H9 (cell line): ENCODE data around the gene SOX13. TPM values are rescaled to one million over a fixed set of nuclear protein-coding genes. Genes with fewer than 3 reads are reported as not detected.

ENCODE experiments used
- DNase-seq: peaks from one replicate; pipeline ENCODE4 v3.0.0-alpha.2; 2017
- H2AFZ ChIP-seq: one replicate; pipeline ENCODE4 v1.6.1; 2013; ENCODE audit warnings: mild to moderate bottlenecking, low read length, control low read depth, moderate library complexity
- H2AK5ac ChIP-seq: 2 replicates; pipeline ENCODE4 v1.6.1; 2013; ENCODE audit warnings: low read length, control low read depth, mixed read lengths; ENCODE audit not compliant: insufficient read length
- H2BK120ac ChIP-seq: one replicate; pipeline ENCODE4 v1.6.1; 2013; ENCODE audit warnings: low read depth, mild to moderate bottlenecking, low read length, control low read depth, inconsistent platforms; ENCODE audit not compliant: poor library complexity, severe bottlenecking
- H2BK12ac ChIP-seq: 2 replicates; pipeline ENCODE4 v1.6.1; 2013; ENCODE audit warnings: low read length, control low read depth, mixed read lengths, low read depth; ENCODE audit not compliant: insufficient read length
- H2BK15ac ChIP-seq: 2 replicates; pipeline ENCODE4 v1.6.1; 2013; ENCODE audit warnings: low read depth, low read length, control low read depth
- H2BK20ac ChIP-seq: one replicate; pipeline ENCODE4 v1.6.1; 2013; ENCODE audit warnings: low read depth, mild to moderate bottlenecking, low read length, control low read depth, inconsistent platforms; ENCODE audit not compliant: poor library complexity, severe bottlenecking
- H2BK5ac ChIP-seq: 2 replicates; pipeline ENCODE4 v1.6.1; 2013; ENCODE audit warnings: low read length, control low read depth, mixed read lengths; ENCODE audit not compliant: insufficient read length
- H3K14ac ChIP-seq: 2 replicates; pipeline ENCODE4 v1.6.1; 2013; ENCODE audit warnings: low read length, control low read depth; ENCODE audit not compliant: insufficient read depth
- H3K18ac ChIP-seq: 2 replicates; pipeline ENCODE4 v1.6.1; 2013; ENCODE audit warnings: low read depth, mild to moderate bottlenecking, mixed read lengths, low read length, control low read depth; ENCODE audit not compliant: insufficient read length
- H3K23ac ChIP-seq: 2 replicates; pipeline ENCODE4 v1.6.1; 2013; ENCODE audit warnings: low read length, control low read depth, mixed read lengths, low read depth; ENCODE audit not compliant: insufficient read length
- H3K23me2 ChIP-seq: 2 replicates; pipeline ENCODE4 v1.6.1; 2013; ENCODE audit warnings: low read depth, mild to moderate bottlenecking, mixed read lengths, low read length, control low read depth; ENCODE audit not compliant: insufficient read length, poor library complexity, severe bottlenecking
- H3K27ac ChIP-seq: 2 replicates; pipeline ENCODE4 v1.5.1; 2013; ENCODE audit warnings: low read length, control low read depth, mixed read lengths, low read depth; ENCODE audit not compliant: insufficient read length
- H3K27me3 ChIP-seq: 2 replicates; pipeline ENCODE4 v1.6.1; 2013; ENCODE audit warnings: low read length, control low read depth, inconsistent platforms; ENCODE audit not compliant: insufficient read depth
- H3K4ac ChIP-seq: 2 replicates; pipeline ENCODE4 v1.6.1; 2013; ENCODE audit warnings: low read depth, mild to moderate bottlenecking, control low read depth, inconsistent platforms, low read length, moderate library complexity
- H3K4me1 ChIP-seq: 2 replicates; pipeline ENCODE4 v1.6.1; 2013; ENCODE audit warnings: low read length, control low read depth, inconsistent platforms; ENCODE audit not compliant: insufficient read depth
- H3K4me2 ChIP-seq: 2 replicates; pipeline ENCODE4 v1.6.1; 2013; ENCODE audit warnings: low read length, control low read depth, mixed read lengths; ENCODE audit not compliant: insufficient read length, insufficient read depth
- H3K56ac ChIP-seq: 2 replicates; pipeline ENCODE4 v1.6.1; 2013; ENCODE audit warnings: low read depth, mild to moderate bottlenecking, mixed read lengths, low read length, control low read depth; ENCODE audit not compliant: insufficient read length
- H3K79me1 ChIP-seq: 2 replicates; pipeline ENCODE4 v1.6.1; 2013; ENCODE audit warnings: low read depth, mild to moderate bottlenecking, moderate library complexity, low read length, control low read depth, inconsistent platforms; ENCODE audit not compliant: insufficient read depth, poor library complexity, severe bottlenecking
- H3K79me2 ChIP-seq: 2 replicates; pipeline ENCODE4 v1.6.1; 2013; ENCODE audit warnings: low read length, control low read depth, inconsistent platforms; ENCODE audit not compliant: insufficient read depth
- H3K9ac ChIP-seq: 2 replicates; pipeline ENCODE4 v1.6.1; 2013; ENCODE audit warnings: low read length, control low read depth, mixed read lengths; ENCODE audit not compliant: insufficient read length; ENCODE audit errors: extremely low read depth
- H3K9me3 ChIP-seq: one replicate; pipeline ENCODE4 v1.6.1; 2013; ENCODE audit warnings: low read depth, low read length, inconsistent platforms; ENCODE audit not compliant: control insufficient read depth
- H3T11ph ChIP-seq: one replicate; pipeline ENCODE4 v1.6.1; 2013; ENCODE audit warnings: mild to moderate bottlenecking, low read length, control low read depth, inconsistent platforms
- H4K20me1 ChIP-seq: one replicate; pipeline ENCODE4 v1.6.1; 2013; ENCODE audit not compliant: control insufficient read depth, insufficient read length, insufficient read depth
- H4K5ac ChIP-seq: 2 replicates; pipeline ENCODE4 v1.6.1; 2013; ENCODE audit warnings: low read depth, mild to moderate bottlenecking, mixed read lengths, low read length, control low read depth; ENCODE audit not compliant: insufficient read length
- H4K8ac ChIP-seq: replicated peaks from 2 replicates; pipeline ENCODE4 v1.6.1; 2013; ENCODE audit warnings: low read length, control low read depth, mixed read lengths, low read depth; ENCODE audit not compliant: insufficient read length
- H4K91ac ChIP-seq: 2 replicates; pipeline ENCODE4 v1.6.1; 2013; ENCODE audit warnings: low read depth, mild to moderate bottlenecking, moderate library complexity, mixed read lengths, low read length, control low read depth; ENCODE audit not compliant: insufficient read length
- H3K27ac Mint-ChIP-seq, 3 experiments: 2 replicates in 2 of 3; 3 replicates in 1 of 3; pipeline ENCODE4 v1.8.0; 2020 to 2021; ENCODE audit warnings: mixed read lengths in 3 of 3, mild to moderate bottlenecking in 1 of 3, moderate library complexity in 1 of 3
- H3K27me3 Mint-ChIP-seq: 2 replicates; pipeline ENCODE4 v1.8.0; 2021; ENCODE audit warnings: low read depth, mild to moderate bottlenecking, moderate library complexity, mixed read lengths
- H3K36me3 Mint-ChIP-seq, 3 experiments: 2 replicates in 2 of 3; 3 replicates in 1 of 3; pipeline ENCODE4 v1.8.0; 2020 to 2021; ENCODE audit warnings: low read depth in 3 of 3, mixed read lengths in 3 of 3; ENCODE audit not compliant: insufficient read depth in 1 of 3
- H3K4me1 Mint-ChIP-seq, 2 experiments: 2 replicates each; pipeline ENCODE4 v1.8.0; 2020; ENCODE audit warnings: mixed read lengths in 2 of 2
- H3K4me3 Mint-ChIP-seq, 2 experiments: 2 replicates in 1 of 2; 3 replicates in 1 of 2; pipeline ENCODE4 v1.8.0; 2020 to 2021; ENCODE audit warnings: mild to moderate bottlenecking in 2 of 2, mixed read lengths in 2 of 2, moderate library complexity in 1 of 2
- H3K9me3 Mint-ChIP-seq, 2 experiments: 2 replicates in 1 of 2; 3 replicates in 1 of 2; pipeline ENCODE4 v1.8.0; 2020; ENCODE audit warnings: mild to moderate bottlenecking in 2 of 2, mixed read lengths in 2 of 2, moderate library complexity in 1 of 2
- CTCF ChIP-seq: fragments of 200-600 bp; sonication (generic); conservative IDR thresholded peaks from 3 replicates; pipeline ENCODE4 v1.8.0; 2021; ENCODE audit warnings: antibody characterized with exemption, mild to moderate bottlenecking
- WGBS: extraction: QIAGEN DNeasy Blood & Tissue Kit; methylation state at CpG from one replicate; pipeline ENCODE4 v1.1.7; 2013; ENCODE audit warnings: missing lambda C conversion rate, low lambda C conversion rate, mixed read lengths; ENCODE audit not compliant: insufficient read length; ENCODE audit errors: extremely low coverage; 5-methylcytosine and 5-hydroxymethylcytosine counted together
- total RNA-seq: library from RNA; stranded (reverse); gene quantifications from 2 replicates; pipeline ENCODE4 v1.2.1, GENCODE V29; 2021

Gene SOX13
- total RNA-seq, 1 experiment from 2014 or later: 120 TPM

- no peaks in the 10 kb centered on the region for H3K4me1 ChIP-seq
- H3K4me2 ChIP-seq: no peak overlapping the region
- no peak overlapping the region for H2AK5ac ChIP-seq
- no peak overlapping the region for H4K91ac ChIP-seq
- no peak overlapping the region for H2BK120ac ChIP-seq
- H3K4me3 Mint-ChIP-seq: no peak overlapping the region
- no peak overlapping the region for H3K27ac ChIP-seq
- no peaks in the 10 kb centered on the region for H4K20me1 ChIP-seq
- no peak for DNase-seq
- H3K27ac Mint-ChIP-seq: no peak overlapping the region
- H3K9ac ChIP-seq: no peak overlapping the region
- no peak overlapping the region for H2BK12ac ChIP-seq
- H3K9me3 ChIP-seq: no peaks in the 10 kb centered on the region
- no peak overlapping the region for H3K18ac ChIP-seq
- H3K4ac ChIP-seq: no peak overlapping the region
- no peaks in the 10 kb centered on the region for H3K79me1 ChIP-seq
- H3K4me1 Mint-ChIP-seq: no peaks in the 10 kb centered on the region
- H2BK5ac ChIP-seq: no peak overlapping the region
- H2BK15ac ChIP-seq: no peak overlapping the region
- no peak for TF ChIP-seq CTCF
- no peak overlapping the region for H4K8ac ChIP-seq
- no peak overlapping the region for H3K14ac ChIP-seq
- WGBS: no CpG with 5 or more reads among the region's 5 CpGs
- no peaks in the 10 kb centered on the region for H3K79me2 ChIP-seq
- no peak overlapping the region for H3K23ac ChIP-seq
- H3K27me3 ChIP-seq: no peaks in the 10 kb centered on the region
- H3K27me3 Mint-ChIP-seq: peaks cover 32% of the 10 kb centered on the region
- peaks cover 2 to 4% (median 3%) of the 10 kb centered on the region in 3 experiments; a peak in 3 of 7 replicates for H3K36me3 Mint-ChIP-seq
- H3K56ac ChIP-seq: no peak overlapping the region
- peaks cover 5 to 20% of the 10 kb centered on the region in 2 experiments for H3K9me3 Mint-ChIP-seq
- no peak overlapping the region for H2AFZ ChIP-seq
- no peak overlapping the region for H4K5ac ChIP-seq
- H3T11ph ChIP-seq: no peak overlapping the region
- no peak overlapping the region for H2BK20ac ChIP-seq
- no peaks in the 10 kb centered on the region for H3K23me2 ChIP-seq
These were observed 103.1 kb downstream of the SOX13 start for GRCh38 chr1:204176049-204176448.
